ENCODE data around the gene KAT8. TPM values are rescaled to one million over a fixed set of nuclear protein-coding genes. Genes with fewer than 3 reads are reported as not detected.
"Not testable (repeated sequence)": the region's sequence is repeated elsewhere in the genome, so short reads cannot be mapped to it uniquely, and the experiment has no call there.

KAT8 gene
- total RNA-seq, 1 donor from 2014 or later, result 33.5 TPM

- H3K9me3 Mint-ChIP-seq (ENCODE audit: unreplicated experiment), result peaks cover 5% of the 10 kb centered on the region
- no peaks in the 10 kb centered on the region for H3K4me1 Mint-ChIP-seq (ENCODE audit: low read depth, unreplicated experiment)
- TF ChIP-seq, protein P1, sequence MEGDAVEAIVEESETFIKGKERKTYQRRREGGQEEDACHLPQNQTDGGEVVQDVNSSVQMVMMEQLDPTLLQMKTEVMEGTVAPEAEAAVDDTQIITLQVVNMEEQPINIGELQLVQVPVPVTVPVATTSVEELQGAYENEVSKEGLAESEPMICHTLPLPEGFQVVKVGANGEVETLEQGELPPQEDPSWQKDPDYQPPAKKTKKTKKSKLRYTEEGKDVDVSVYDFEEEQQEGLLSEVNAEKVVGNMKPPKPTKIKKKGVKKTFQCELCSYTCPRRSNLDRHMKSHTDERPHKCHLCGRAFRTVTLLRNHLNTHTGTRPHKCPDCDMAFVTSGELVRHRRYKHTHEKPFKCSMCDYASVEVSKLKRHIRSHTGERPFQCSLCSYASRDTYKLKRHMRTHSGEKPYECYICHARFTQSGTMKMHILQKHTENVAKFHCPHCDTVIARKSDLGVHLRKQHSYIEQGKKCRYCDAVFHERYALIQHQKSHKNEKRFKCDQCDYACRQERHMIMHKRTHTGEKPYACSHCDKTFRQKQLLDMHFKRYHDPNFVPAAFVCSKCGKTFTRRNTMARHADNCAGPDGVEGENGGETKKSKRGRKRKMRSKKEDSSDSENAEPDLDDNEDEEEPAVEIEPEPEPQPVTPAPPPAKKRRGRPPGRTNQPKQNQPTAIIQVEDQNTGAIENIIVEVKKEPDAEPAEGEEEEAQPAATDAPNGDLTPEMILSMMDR (IDR thresholded peaks at IDR 0.05; ENCODE audit: insufficient read depth, low read depth, low read length), result no peak
- no peak for TF ChIP-seq EZH2 (IDR thresholded peaks at IDR 0.05; ENCODE audit: insufficient read depth, low read length)
- Histone ChIP-seq H3K4me2 (ENCODE audit: low read length) (no peak overlapping the region), H3K4me3 (ENCODE audit: insufficient read depth, low read depth, low read length) (no peak overlapping the region), H2AFZ (ENCODE audit: low read depth, low read length) (no peak overlapping the region), H4K20me1 (ENCODE audit: insufficient read depth, low read length) (no peaks in the 10 kb centered on the region), H3K9me3 (ENCODE audit: insufficient read depth, low read depth, low read length) (no peaks in the 10 kb centered on the region), H3K9ac (ENCODE audit: low read length) (no peak overlapping the region), H3K36me3 (ENCODE audit: insufficient read depth, low read length) (no peaks in the 10 kb centered on the region), H3K27me3 (ENCODE audit: insufficient read depth, low read length) (peaks cover 30% of the 10 kb centered on the region), H3K4me1 (ENCODE audit: insufficient read depth, low read length) (no peaks in the 10 kb centered on the region), H3K79me2 (ENCODE audit: insufficient read depth, low read length) (no peaks in the 10 kb centered on the region), H3K27ac (ENCODE audit: low read depth, low read length) (no peak overlapping the region)
- DNase-seq (ENCODE audit: low read depth) (no peak), FAIRE-seq (no peak)
- no peak overlapping the region for H3K4me3 Mint-ChIP-seq (ENCODE audit: unreplicated experiment)
- H3K36me3 Mint-ChIP-seq (ENCODE audit: low read depth, unreplicated experiment), result no peaks in the 10 kb centered on the region
- no peak overlapping the region for H3K27ac Mint-ChIP-seq (ENCODE audit: unreplicated experiment)
- peaks cover 25% of the 10 kb centered on the region for H3K27me3 Mint-ChIP-seq (ENCODE audit: low read depth, unreplicated experiment)
These were observed 31.9 kb downstream of the KAT8 start for GRCh38 chr16:31149332-31149731.

GRCh38 chr16:31149894-31150890, 32.7 kb downstream of the KAT8 start, which contains the start of gene PRSS36:
Gene PRSS36 (minus strand): TSS chr16:31150066. CDS start chr16:31150035, 31 bp downstream.
- Histone ChIP-seq H3K9ac (ENCODE audit: low read length) (no peak within 1 kb of the TSS), H3K4me3 (ENCODE audit: insufficient read depth, low read depth, low read length) (no peak within 1 kb of the TSS), H3K9me3 (ENCODE audit: insufficient read depth, low read depth, low read length) (no peaks in the 10 kb centered on the region), H3K79me2 (ENCODE audit: insufficient read depth, low read length) (no peaks in the 10 kb centered on the region), H3K36me3 (ENCODE audit: insufficient read depth, low read length) (no peaks in the 10 kb centered on the region), H3K4me2 (ENCODE audit: low read length) (no peak within 1 kb of the TSS), H3K27ac (ENCODE audit: low read depth, low read length) (no peak within 1 kb of the TSS), H2AFZ (ENCODE audit: low read depth, low read length) (no peak within 1 kb of the TSS), H4K20me1 (ENCODE audit: insufficient read depth, low read length) (no peaks in the 10 kb centered on the region), H3K27me3 (ENCODE audit: insufficient read depth, low read length) (peaks cover 31% of the 10 kb centered on the region), H3K4me1 (ENCODE audit: insufficient read depth, low read length) (no peaks in the 10 kb centered on the region)
- Mint-ChIP-seq H3K4me3 (ENCODE audit: unreplicated experiment) (no peak within 1 kb of the TSS), H3K9me3 (ENCODE audit: unreplicated experiment) (peaks cover 5% of the 10 kb centered on the region), H3K27me3 (ENCODE audit: low read depth, unreplicated experiment) (peaks cover 25% of the 10 kb centered on the region), H3K36me3 (ENCODE audit: low read depth, unreplicated experiment) (no peaks in the 10 kb centered on the region), H3K27ac (ENCODE audit: unreplicated experiment) (peak within 1 kb of the TSS; percentile 34), H3K4me1 (ENCODE audit: low read depth, unreplicated experiment) (no peaks in the 10 kb centered on the region)
- DNase-seq (ENCODE audit: low read depth) (no peak), FAIRE-seq (no peak)
- TF ChIP-seq EZH2 (IDR thresholded peaks at IDR 0.05; ENCODE audit: insufficient read depth, low read length), result no peak
- TF ChIP-seq, protein P1 (IDR thresholded peaks at IDR 0.05; ENCODE audit: insufficient read depth, low read depth, low read length), result no peak

- H3K9ac ChIP-seq (ENCODE audit: low read length); H3K27ac ChIP-seq (ENCODE audit: low read depth, low read length); H3K4me1 ChIP-seq (ENCODE audit: insufficient read depth, low read length); H2AFZ ChIP-seq (ENCODE audit: low read depth, low read length); H3K36me3 ChIP-seq (ENCODE audit: insufficient read depth, low read length); H3K9me3 ChIP-seq (ENCODE audit: insufficient read depth, low read depth, low read length); H3K36me3 Mint-ChIP-seq (ENCODE audit: low read depth, unreplicated experiment); H3K4me1 Mint-ChIP-seq (ENCODE audit: low read depth, unreplicated experiment); H4K20me1 ChIP-seq (ENCODE audit: insufficient read depth, low read length); H3K27ac Mint-ChIP-seq (ENCODE audit: unreplicated experiment); H3K4me3 Mint-ChIP-seq (ENCODE audit: unreplicated experiment); H3K9me3 Mint-ChIP-seq (ENCODE audit: unreplicated experiment); H3K79me2 ChIP-seq (ENCODE audit: insufficient read depth, low read length); H3K4me3 ChIP-seq (ENCODE audit: insufficient read depth, low read depth, low read length); DNase-seq (ENCODE audit: low read depth); H3K4me2 ChIP-seq (ENCODE audit: low read length); FAIRE-seq: not testable (repeated sequence)
- H3K27me3 ChIP-seq (ENCODE audit: insufficient read depth, low read length), result peaks cover 26% of the 10 kb centered on the region
- H3K27me3 Mint-ChIP-seq (ENCODE audit: low read depth, unreplicated experiment), result peaks cover 24% of the 10 kb centered on the region
These were observed 33.5 kb downstream of the KAT8 start for GRCh38 chr16:31150976-31151375.
